HCT116 (cell line): Measurements from ENCODE around the gene FRMD4A. TPM values are rescaled to one million over a fixed set of nuclear protein-coding genes. Genes with fewer than 3 reads are reported as not detected.

Experiments
- ATAC-seq: fragments of 200-7000 bp; cut with Tn5 transposase; 2 replicates; pipeline ENCODE4 v1.9.1; 2020; ENCODE audit warnings: mild to moderate bottlenecking, moderate library complexity
- BruUV-seq: library from RNA; stranded (reverse); fragments of 400-500 nt; replicated peaks from 2 replicates; lab custom pipeline; 2021; lab: Mats Ljungman, UMichigan
- CTCF ChIA-PET: fragments of 300-600 bp; sonication (Branson Sonifier 250); formaldehyde crosslinking; loops from one replicate; lab custom pipeline; 2021; ENCODE audit warnings: antibody characterized with exemption; lab: Charles Lee
- POLR2A ChIA-PET: fragments of 300-600, 350-600 bp; sonication (Branson Sonifier 250); formaldehyde crosslinking; loops from one replicate; lab custom pipeline; 2021; ENCODE audit warnings: antibody characterized with exemption; lab: Charles Lee
- RAD21 ChIA-PET, 2 experiments: fragments of 300-600 bp; sonication (Branson Sonifier 250); formaldehyde crosslinking; loops; one replicate each; lab custom pipeline; 2023; ENCODE audit warnings: low total read pairs in 2 of 2; ENCODE audit not compliant: uncharacterized antibody in 2 of 2, unreplicated experiment in 2 of 2, low non-redundant PET in 1 of 2; lab: Charles Lee
- DNase-seq: peaks from one replicate; pipeline ENCODE4 v3.0.0-alpha.2; 2010; ENCODE audit warnings: low read depth, low spot score
- H2AFZ ChIP-seq: fragments of 200-600 bp; shearing (Covaris generic), sonication (generic); 2 replicates; pipeline ENCODE4 v1.6.1; 2017; ENCODE audit warnings: low read depth, mixed run types, mixed read lengths, antibody characterized with exemption, low read length; ENCODE audit not compliant: poor library complexity, severe bottlenecking
- H3K27ac ChIP-seq: 2 replicates; pipeline ENCODE4 v1.5.1; 2012; ENCODE audit warnings: low read depth, low read length
- H3K27me3 ChIP-seq: fragments of 200-600 bp; sonication (generic); 2 replicates; pipeline ENCODE4 v1.6.1; 2016; ENCODE audit warnings: mixed run types, low read length, mixed read lengths; ENCODE audit not compliant: insufficient read depth
- H3K36me3 ChIP-seq, 2 experiments: fragments of 200-500 bp in 1 of 2; fragments of 200-600 bp in 1 of 2; sonication (Bioruptor generic) in 1 of 2; sonication (generic) in 1 of 2; 2 replicates each; pipeline versions ENCODE4 v1.5.1 to v1.6.1; 2014 to 2016; ENCODE audit warnings: low read length in 2 of 2, inconsistent platforms in 1 of 2, mixed read lengths in 1 of 2, mixed run types in 1 of 2; ENCODE audit not compliant: insufficient read depth in 2 of 2, control insufficient read depth in 1 of 2
- H3K4me1 ChIP-seq, 2 experiments: fragments of 200-600 bp in 1 of 2; sonication (generic) in 1 of 2; 2 replicates each; pipeline versions ENCODE4 v1.5.1 to v1.6.1; 2012 to 2017; ENCODE audit warnings: low read length in 2 of 2, inconsistent platforms in 1 of 2, mild to moderate bottlenecking in 1 of 2, mixed read lengths in 1 of 2, mixed run types in 1 of 2, moderate library complexity in 1 of 2; ENCODE audit not compliant: insufficient read depth in 2 of 2, control insufficient read depth in 1 of 2
- H3K4me2 ChIP-seq: fragments of 200-600 bp; sonication (generic); 2 replicates; pipeline ENCODE4 v1.6.1; 2017; ENCODE audit warnings: mixed run types, low read length, mixed read lengths
- H3K4me3 ChIP-seq, 2 experiments: fragments of 200-600 bp in 1 of 2; sonication (generic) in 1 of 2; replicated peaks in 1 of 2; 2 replicates each; pipeline ENCODE4 v1.5.1; 2011 to 2016; ENCODE audit warnings: low read length in 2 of 2, control low read depth in 1 of 2, low read depth in 1 of 2, mild to moderate bottlenecking in 1 of 2, mixed read lengths in 1 of 2, mixed run types in 1 of 2
- H3K79me2 ChIP-seq: fragments of 200-600 bp; sonication (generic); 2 replicates; pipeline ENCODE4 v1.6.1; 2017; ENCODE audit warnings: mild to moderate bottlenecking, mixed run types, low read length, moderate library complexity, mixed read lengths; ENCODE audit not compliant: insufficient read depth
- H3K9ac ChIP-seq: fragments of 200-600 bp; sonication (generic); 2 replicates; pipeline ENCODE4 v1.6.1; 2016; ENCODE audit warnings: low read length, mixed read lengths
- H3K9me2 ChIP-seq: fragments of 200-600 bp; sonication (generic), shearing (Covaris generic); 2 replicates; pipeline ENCODE4 v1.6.1; 2017; ENCODE audit warnings: mixed run types, mild to moderate bottlenecking, moderate library complexity; ENCODE audit not compliant: insufficient read depth
- H3K9me3 ChIP-seq, 2 experiments: fragments of 200-500 bp in 1 of 2; fragments of 200-600 bp in 1 of 2; sonication (Bioruptor generic) in 1 of 2; sonication (generic) in 1 of 2; 2 replicates each; pipeline ENCODE4 v1.6.1; 2014 to 2017; ENCODE audit warnings: low read length in 2 of 2, mixed read lengths in 2 of 2, inconsistent platforms in 1 of 2, low read depth in 1 of 2, mild to moderate bottlenecking in 1 of 2, mixed run types in 1 of 2, moderate library complexity in 1 of 2; ENCODE audit not compliant: control insufficient read depth in 1 of 2, insufficient read depth in 1 of 2
- H4K20me1 ChIP-seq: fragments of 200-600 bp; sonication (generic), shearing (Covaris generic); 2 replicates; pipeline ENCODE4 v1.6.1; 2017; ENCODE audit warnings: mixed run types, mild to moderate bottlenecking, moderate library complexity; ENCODE audit not compliant: insufficient read depth
- CBX3 ChIP-seq: IDR thresholded peaks from 2 replicates; pipeline ENCODE4 v1.6.1; 2012; ENCODE audit warnings: low read depth
- EGR1 ChIP-seq: IDR thresholded peaks from 2 replicates; pipeline ENCODE4 v1.6.1; 2012; ENCODE audit warnings: low read depth
- ELF1 ChIP-seq: IDR thresholded peaks from 2 replicates; pipeline ENCODE4 v1.6.1; 2012; ENCODE audit warnings: low read depth, borderline replicate concordance
- EZH2 ChIP-seq: fragments of 200-600 bp; sonication (generic); IDR thresholded peaks from 2 replicates; pipeline ENCODE4 v1.6.1; 2017; ENCODE audit warnings: antibody characterized with exemption, mixed run types
- FOSL1 ChIP-seq: IDR thresholded peaks from 2 replicates; pipeline ENCODE4 v1.6.1; 2012; ENCODE audit warnings: low read depth
- POLR2A ChIP-seq: IDR thresholded peaks from 2 replicates; pipeline ENCODE4 v1.7.0; 2011; ENCODE audit warnings: borderline replicate concordance; ENCODE audit not compliant: insufficient read depth, insufficient read length; ENCODE audit errors: extremely low read depth
- POLR2AphosphoS5 ChIP-seq: IDR thresholded peaks from 2 replicates; pipeline ENCODE4 v1.6.1; 2011; ENCODE audit warnings: mild to moderate bottlenecking, low read depth, low read length, moderate library complexity
- RAD21 ChIP-seq: IDR thresholded peaks from 2 replicates; pipeline ENCODE4 v1.6.1; 2012; ENCODE audit warnings: low read depth, mild to moderate bottlenecking
- SP1 ChIP-seq: IDR thresholded peaks from 2 replicates; pipeline ENCODE4 v1.6.1; 2012; ENCODE audit warnings: low read depth
- SRF ChIP-seq: IDR thresholded peaks from 2 replicates; pipeline ENCODE4 v1.6.1; 2012; ENCODE audit warnings: low read depth
- TCF7L2 ChIP-seq: IDR thresholded peaks from 2 replicates; pipeline ENCODE4 v1.7.0; 2011; ENCODE audit warnings: borderline replicate concordance, inconsistent platforms; ENCODE audit not compliant: insufficient read depth, insufficient read length; ENCODE audit errors: extremely low read depth
- YY1 ChIP-seq: IDR thresholded peaks from 2 replicates; pipeline ENCODE4 v1.6.1; 2011; ENCODE audit warnings: low read length, low read depth, moderate library complexity, mild to moderate bottlenecking; ENCODE audit not compliant: insufficient replicate concordance; ENCODE audit errors: extremely low read depth
- ZFX ChIP-seq: fragments of 450-650 bp; IDR thresholded peaks from 2 replicates; pipeline ENCODE4 v1.6.1; 2017
- intact Hi-C: fragments of 100-400 bp; cut with micrococcal nuclease; formaldehyde crosslinking; loops from 2 replicates; pipeline ENCODE4 v1.10.0; 2022
- total RNA-seq: library from RNA; stranded (reverse); gene quantifications from one replicate; pipeline ENCODE4 v1.2.1, GENCODE V29; 2021; ENCODE audit not compliant: unreplicated experiment
- TF ChIP-seq, protein P1 (sequence below): IDR thresholded peaks from 2 replicates; pipeline ENCODE4 v1.6.1; 2012
- TF ChIP-seq, protein P2 (sequence below): IDR thresholded peaks from 2 replicates; pipeline ENCODE4 v1.6.1; 2011; ENCODE audit warnings: mild to moderate bottlenecking, low read length, moderate library complexity; ENCODE audit not compliant: insufficient replicate concordance; ENCODE audit errors: extremely low read depth
- TF ChIP-seq, protein P3 (sequence below): IDR thresholded peaks from 2 replicates; pipeline ENCODE4 v1.6.1; 2012
- TF ChIP-seq, protein P4 (sequence below), 3 experiments: fragments of 200-600 bp in 1 of 3; sonication (generic) in 1 of 3; IDR thresholded peaks in 2 of 3; conservative IDR thresholded peaks in 1 of 3; 2 replicates each; pipeline ENCODE4 v1.5.1; 2012 to 2017; ENCODE audit warnings: low read depth in 2 of 3, low read length in 2 of 3, antibody characterized with exemption in 1 of 3, borderline replicate concordance in 1 of 3, control low read depth in 1 of 3, mild to moderate bottlenecking in 1 of 3, mixed read lengths in 1 of 3, mixed run types in 1 of 3, moderate library complexity in 1 of 3; ENCODE audit not compliant: insufficient read depth in 1 of 3

The FRMD4A gene
- total RNA-seq, 1 experiment from 2014 or later: 0.20 TPM

DNA sequence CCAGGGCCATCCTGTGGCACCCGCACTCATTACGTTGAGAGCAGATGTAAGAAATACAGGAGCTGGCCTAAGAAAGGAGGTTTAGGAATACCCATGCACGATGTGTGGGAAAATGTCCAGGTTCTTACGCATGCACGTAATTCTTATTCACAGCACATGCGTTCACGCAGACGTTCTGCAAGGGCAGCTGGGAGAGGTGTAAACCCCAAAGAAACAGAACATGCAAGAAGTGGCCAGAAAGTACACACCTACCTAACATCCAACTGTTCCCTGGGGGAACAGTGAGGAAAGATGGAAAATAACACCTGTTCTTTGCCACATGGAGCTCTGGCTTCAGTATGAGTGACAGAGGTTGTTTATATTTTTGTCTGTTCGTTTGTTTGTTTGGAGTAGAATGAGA, 458.3 kb downstream of the FRMD4A start:
- Histone ChIP-seq H3K9ac (no peak overlapping the region), H3K27me3 (0 out of 2 replicates have a peak, but pooled peaks cover 4% of the 10 kb centered on the region), H4K20me1 (no peaks in the 10 kb centered on the region), H2AFZ (no peak overlapping the region), H3K36me3 (no peaks in the 10 kb centered on the region), H3K79me2 (no peaks in the 10 kb centered on the region), H3K4me3 (no peak overlapping the region), H3K9me2 (no peaks in the 10 kb centered on the region), H3K4me1 (no peaks in the 10 kb centered on the region), H3K9me3 (no peaks in the 10 kb centered on the region), H3K27ac (no peak overlapping the region), H3K4me2 (no peak overlapping the region)
- DNase-seq (no peak), ATAC-seq (no peak)
- CTCF ChIA-PET: no interaction called here
- POLR2A ChIA-PET: no interaction called here
- RAD21 ChIA-PET: no interaction called here
- BruUV-seq: no TSS peak
- TF ChIP-seq SRF (no peak), EGR1 (no peak), ZFX (no peak), POLR2AphosphoS5 (no peak), RAD21 (no peak), EZH2 (no peak)
- TF ChIP-seq, protein P1, sequence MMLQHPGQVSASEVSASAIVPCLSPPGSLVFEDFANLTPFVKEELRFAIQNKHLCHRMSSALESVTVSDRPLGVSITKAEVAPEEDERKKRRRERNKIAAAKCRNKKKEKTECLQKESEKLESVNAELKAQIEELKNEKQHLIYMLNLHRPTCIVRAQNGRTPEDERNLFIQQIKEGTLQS: no peak
- TF ChIP-seq, protein P2, sequence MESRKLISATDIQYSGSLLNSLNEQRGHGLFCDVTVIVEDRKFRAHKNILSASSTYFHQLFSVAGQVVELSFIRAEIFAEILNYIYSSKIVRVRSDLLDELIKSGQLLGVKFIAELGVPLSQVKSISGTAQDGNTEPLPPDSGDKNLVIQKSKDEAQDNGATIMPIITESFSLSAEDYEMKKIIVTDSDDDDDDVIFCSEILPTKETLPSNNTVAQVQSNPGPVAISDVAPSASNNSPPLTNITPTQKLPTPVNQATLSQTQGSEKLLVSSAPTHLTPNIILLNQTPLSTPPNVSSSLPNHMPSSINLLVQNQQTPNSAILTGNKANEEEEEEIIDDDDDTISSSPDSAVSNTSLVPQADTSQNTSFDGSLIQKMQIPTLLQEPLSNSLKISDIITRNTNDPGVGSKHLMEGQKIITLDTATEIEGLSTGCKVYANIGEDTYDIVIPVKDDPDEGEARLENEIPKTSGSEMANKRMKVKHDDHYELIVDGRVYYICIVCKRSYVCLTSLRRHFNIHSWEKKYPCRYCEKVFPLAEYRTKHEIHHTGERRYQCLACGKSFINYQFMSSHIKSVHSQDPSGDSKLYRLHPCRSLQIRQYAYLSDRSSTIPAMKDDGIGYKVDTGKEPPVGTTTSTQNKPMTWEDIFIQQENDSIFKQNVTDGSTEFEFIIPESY: no peak
- intact Hi-C loops: no loop called here

DNA sequence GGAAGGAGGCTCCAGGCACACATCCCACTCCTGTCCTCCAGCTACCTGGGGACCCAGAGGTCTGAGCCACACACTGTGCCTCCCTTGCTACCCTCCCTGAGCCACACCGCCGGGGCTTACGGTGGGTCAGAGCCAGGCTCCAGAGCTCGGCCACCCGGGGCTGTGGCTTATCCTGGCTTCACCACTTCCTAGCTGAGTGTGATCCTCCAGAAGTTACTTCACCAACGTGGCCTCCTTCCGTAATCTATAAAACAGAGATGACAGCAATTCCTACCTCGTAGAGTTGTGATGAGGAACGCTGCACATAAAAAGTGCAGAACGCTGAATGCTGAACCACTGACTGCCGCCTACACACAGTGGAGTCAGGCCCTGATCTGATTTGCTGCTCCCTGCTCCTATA, 458.9 kb downstream of the FRMD4A start:
- RAD21 ChIA-PET: no interaction called here
- POLR2A ChIA-PET: no interaction called here
- Histone ChIP-seq H3K79me2 (no peaks in the 10 kb centered on the region), H3K4me1 (peaks cover 4 to 5% of the 10 kb centered on the region in 2 experiments), H3K27me3 (0 out of 2 replicates have a peak, but pooled peaks cover 4% of the 10 kb centered on the region), H3K9me2 (no peaks in the 10 kb centered on the region), H3K36me3 (no peaks in the 10 kb centered on the region), H3K4me3 (no peak overlapping the region), H3K9ac (no peak overlapping the region), H3K9me3 (no peaks in the 10 kb centered on the region), H3K27ac (no peak overlapping the region), H4K20me1 (no peaks in the 10 kb centered on the region), H3K4me2 (no peak overlapping the region), H2AFZ (no peak overlapping the region)
- BruUV-seq: no TSS peak
- intact Hi-C loops: no loop called here
- no peak for DNase-seq
- no peak for ATAC-seq
- CTCF ChIA-PET: no interaction called here
- TF ChIP-seq, protein P3, sequence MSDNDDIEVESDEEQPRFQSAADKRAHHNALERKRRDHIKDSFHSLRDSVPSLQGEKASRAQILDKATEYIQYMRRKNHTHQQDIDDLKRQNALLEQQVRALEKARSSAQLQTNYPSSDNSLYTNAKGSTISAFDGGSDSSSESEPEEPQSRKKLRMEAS: no peak
- TF ChIP-seq YY1 (no peak), FOSL1 (no peak), TCF7L2 (no peak), POLR2A (no peak), ELF1 (no peak), CBX3 (no peak), ZFX (no peak), EZH2 (no peak), SP1 (no peak), EGR1 (no peak), RAD21 (no peak)
- TF ChIP-seq, protein P1: no peak
- TF ChIP-seq, protein P4, sequence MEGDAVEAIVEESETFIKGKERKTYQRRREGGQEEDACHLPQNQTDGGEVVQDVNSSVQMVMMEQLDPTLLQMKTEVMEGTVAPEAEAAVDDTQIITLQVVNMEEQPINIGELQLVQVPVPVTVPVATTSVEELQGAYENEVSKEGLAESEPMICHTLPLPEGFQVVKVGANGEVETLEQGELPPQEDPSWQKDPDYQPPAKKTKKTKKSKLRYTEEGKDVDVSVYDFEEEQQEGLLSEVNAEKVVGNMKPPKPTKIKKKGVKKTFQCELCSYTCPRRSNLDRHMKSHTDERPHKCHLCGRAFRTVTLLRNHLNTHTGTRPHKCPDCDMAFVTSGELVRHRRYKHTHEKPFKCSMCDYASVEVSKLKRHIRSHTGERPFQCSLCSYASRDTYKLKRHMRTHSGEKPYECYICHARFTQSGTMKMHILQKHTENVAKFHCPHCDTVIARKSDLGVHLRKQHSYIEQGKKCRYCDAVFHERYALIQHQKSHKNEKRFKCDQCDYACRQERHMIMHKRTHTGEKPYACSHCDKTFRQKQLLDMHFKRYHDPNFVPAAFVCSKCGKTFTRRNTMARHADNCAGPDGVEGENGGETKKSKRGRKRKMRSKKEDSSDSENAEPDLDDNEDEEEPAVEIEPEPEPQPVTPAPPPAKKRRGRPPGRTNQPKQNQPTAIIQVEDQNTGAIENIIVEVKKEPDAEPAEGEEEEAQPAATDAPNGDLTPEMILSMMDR (IDR thresholded peaks at IDR 0.05 in 2 of 3, conservative IDR thresholded peaks at IDR 0.05 in 1 of 3; ENCODE audit: borderline replicate concordance in 1 of 3, insufficient read depth in 1 of 3, low read depth in 2 of 3, low read length in 2 of 3): no peak
